ENCODE data around the gene PHF14. TPM values are rescaled to one million over a fixed set of nuclear protein-coding genes. Genes with fewer than 3 reads are reported as not detected.

Gene PHF14
- polyA plus RNA-seq, 1 donor from 2014 or later, result 139 TPM

- H3K27ac ChIP-seq (ENCODE audit: low read length), result no peak overlapping the region
- no peaks in the 10 kb centered on the region for H3K36me3 ChIP-seq (ENCODE audit: insufficient read depth, low read length)
- H3F3A ChIP-seq (ENCODE audit: insufficient read depth, low read length, poor library complexity, severe bottlenecking), result no peaks in the 10 kb centered on the region
- H2AFZ ChIP-seq (ENCODE audit: low read depth, low read length), result no peak overlapping the region
- TF ChIP-seq RAD21 (conservative IDR thresholded peaks at IDR 0.05), result no peak
- TF ChIP-seq CTCF (IDR thresholded peaks at IDR 0.05; ENCODE audit: poor library complexity, severe bottlenecking), result no peak
- TF ChIP-seq SMC3 (conservative IDR thresholded peaks at IDR 0.05; ENCODE audit: poor library complexity), result no peak
- TF ChIP-seq REST (IDR thresholded peaks at IDR 0.05; ENCODE audit: borderline replicate concordance), result no peak
- TF ChIP-seq TAF1 (IDR thresholded peaks at IDR 0.05; ENCODE audit: low read depth), result no peak
- H4K20me1 ChIP-seq (ENCODE audit: insufficient read depth), result no peaks in the 10 kb centered on the region
- H3K9me3 ChIP-seq (ENCODE audit: low read length), result no peaks in the 10 kb centered on the region
- H3K79me2 ChIP-seq (replicated peaks; ENCODE audit: insufficient read depth, low read length), result no peaks in the 10 kb centered on the region
- no peaks in the 10 kb centered on the region for H3K9me2 ChIP-seq (ENCODE audit: insufficient read depth, low read length)
- H3K9ac ChIP-seq (ENCODE audit: low read length), result no peak overlapping the region
- H3K27me3 ChIP-seq (ENCODE audit: insufficient read depth, low read depth, low read length), result no peaks in the 10 kb centered on the region
- no peak overlapping the region for H3K4me2 ChIP-seq (ENCODE audit: low read length)
- H3K4me3 ChIP-seq (ENCODE audit: low read length), result no peak overlapping the region
These were observed 136.0 kb downstream of the PHF14 start for GRCh38 chr7:11109659-11110058.

GRCh38 chr7:11120068-11120664, 146.5 kb downstream of the PHF14 start:
- no peak overlapping the region for H3K27ac ChIP-seq (ENCODE audit: low read length)
- no peaks in the 10 kb centered on the region for H3K36me3 ChIP-seq (ENCODE audit: insufficient read depth, low read length)
- H3K79me2 ChIP-seq (replicated peaks; ENCODE audit: insufficient read depth, low read length), result no peaks in the 10 kb centered on the region
- H2AFZ ChIP-seq (ENCODE audit: low read depth, low read length), result no peak overlapping the region
- no peak overlapping the region for H3K9ac ChIP-seq (ENCODE audit: low read length)
- no peak overlapping the region for H3K4me3 ChIP-seq (ENCODE audit: low read length)
- TF ChIP-seq CTCF (IDR thresholded peaks at IDR 0.05; ENCODE audit: poor library complexity, severe bottlenecking) (no peak), MXI1 (conservative IDR thresholded peaks at IDR 0.05; ENCODE audit: poor library complexity, severe bottlenecking) (no peak), SMC3 (conservative IDR thresholded peaks at IDR 0.05; ENCODE audit: poor library complexity) (no peak)
- no peaks in the 10 kb centered on the region for H3K27me3 ChIP-seq (ENCODE audit: insufficient read depth, low read depth, low read length)
- H3K9me2 ChIP-seq (ENCODE audit: insufficient read depth, low read length), result no peaks in the 10 kb centered on the region
- no peaks in the 10 kb centered on the region for H3K9me3 ChIP-seq (ENCODE audit: low read length)
- H4K20me1 ChIP-seq (ENCODE audit: insufficient read depth), result no peaks in the 10 kb centered on the region
- H3K4me2 ChIP-seq (ENCODE audit: low read length), result no peak overlapping the region
- H3F3A ChIP-seq (ENCODE audit: insufficient read depth, low read length, poor library complexity, severe bottlenecking), result no peaks in the 10 kb centered on the region
